Neuron (in vitro differentiated cells): ENCODE measurements around the gene GPALPP1.
A peak's percentile ranks its signal among the peaks of the same experiment; 100 is the strongest.
"Not testable (repeated sequence)": the region's sequence is repeated elsewhere in the genome, so short reads cannot be mapped to it uniquely, and the experiment has no call there.

Source experiments
- H2AFZ ChIP-seq: one replicate; pipeline ENCODE4 v1.6.1; 2013; ENCODE audit warnings: low read depth, mild to moderate bottlenecking, inconsistent platforms, low read length, moderate library complexity
- H3K27me3 ChIP-seq: one replicate; pipeline ENCODE4 v1.6.1; 2013; ENCODE audit warnings: low read length; ENCODE audit not compliant: insufficient read depth
- H3K36me3 ChIP-seq: one replicate; pipeline ENCODE4 v1.6.1; 2013; ENCODE audit warnings: low read length; ENCODE audit not compliant: insufficient read depth
- H3K4me1 ChIP-seq: one replicate; pipeline ENCODE4 v1.6.1; 2013; ENCODE audit warnings: low read length; ENCODE audit not compliant: insufficient read depth
- H3K4me3 ChIP-seq: 2 replicates; pipeline ENCODE4 v1.5.1; 2013; ENCODE audit warnings: mild to moderate bottlenecking, low read length, moderate library complexity
- H3K9me3 ChIP-seq: one replicate; pipeline ENCODE4 v1.6.1; 2013; ENCODE audit warnings: low read length

The GPALPP1 gene

DNA sequence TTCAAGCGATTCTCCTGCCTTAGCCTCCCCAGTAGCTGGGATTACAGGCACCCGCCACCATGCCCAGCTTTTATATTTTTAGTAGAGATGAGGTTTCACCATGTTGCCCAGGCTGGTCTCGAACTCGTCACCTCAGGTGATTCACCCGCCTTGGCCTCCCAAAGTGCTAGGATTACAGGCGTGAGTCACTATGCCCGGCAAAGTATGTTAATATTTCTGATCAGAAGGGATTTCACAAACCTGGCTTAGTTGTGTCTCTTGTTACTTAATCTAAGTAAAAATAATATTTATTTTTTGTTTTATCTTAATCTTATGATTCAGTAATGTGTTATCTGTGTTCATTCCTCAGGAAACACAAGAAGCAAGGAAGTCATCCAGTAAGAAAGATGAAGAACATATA lies 30.6 kb downstream of the GPALPP1 start:
- not testable (repeated sequence) for H3K4me3 ChIP-seq, H3K4me1 ChIP-seq, H3K27me3 ChIP-seq, H2AFZ ChIP-seq, H3K9me3 ChIP-seq
- peaks cover 63% of the 10 kb centered on the region for H3K36me3 ChIP-seq

DNA sequence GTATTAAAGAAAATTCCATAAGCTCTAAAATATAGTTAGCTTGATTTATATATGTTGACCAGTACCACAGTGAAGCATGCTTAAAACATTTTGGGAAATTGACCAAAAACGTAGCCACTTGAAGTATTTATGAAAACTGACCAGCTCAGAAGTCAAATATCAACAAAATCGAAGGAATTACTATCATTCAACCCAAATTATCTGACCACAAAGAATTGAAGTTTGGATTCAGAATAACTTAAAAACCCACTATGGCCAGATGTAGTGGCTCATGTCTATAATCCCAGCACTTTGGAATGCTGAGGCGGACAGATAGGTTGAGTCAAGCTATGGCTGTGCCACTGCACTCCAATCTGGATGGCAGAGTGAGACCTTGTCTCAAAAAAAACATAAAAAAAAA lies 31.9 kb downstream of the GPALPP1 start:
- Histone ChIP-seq H3K27me3 (no peaks in the 10 kb centered on the region), H3K4me3 (no peak overlapping the region), H2AFZ (no peak overlapping the region), H3K36me3 (peaks cover 57% of the 10 kb centered on the region), H3K4me1 (no peaks in the 10 kb centered on the region), H3K9me3 (no peaks in the 10 kb centered on the region)

DNA sequence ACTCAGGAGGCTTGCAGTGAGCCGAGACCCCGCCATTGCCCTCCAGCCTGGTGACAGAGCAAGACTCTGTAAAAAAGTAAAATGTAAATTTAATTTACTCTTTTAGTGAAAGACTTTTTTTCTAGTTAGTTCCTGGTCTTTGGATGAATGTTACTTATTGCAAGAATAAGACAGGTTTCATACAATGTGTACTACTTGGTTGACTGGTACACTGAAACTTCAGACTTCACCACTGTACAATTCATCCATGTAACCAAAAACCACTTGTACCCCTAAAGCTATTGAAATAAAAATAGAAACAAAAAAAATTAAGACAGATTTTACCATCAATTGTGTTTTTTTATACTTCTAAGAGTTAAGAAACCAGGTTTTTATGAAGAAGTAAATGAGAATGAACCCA lies 35.5 kb downstream of the GPALPP1 start:
- H3K36me3 ChIP-seq, result peaks cover 62% of the 10 kb centered on the region
- H3K27me3 ChIP-seq, result no peaks in the 10 kb centered on the region
- no peak overlapping the region for H2AFZ ChIP-seq
- no peak overlapping the region for H3K4me3 ChIP-seq
- H3K9me3 ChIP-seq, result no peaks in the 10 kb centered on the region
- no peaks in the 10 kb centered on the region for H3K4me1 ChIP-seq

GRCh38 chr13:45034342-45034741 lies 45.0 kb downstream of the GPALPP1 start:
- H3K27me3 ChIP-seq, result no peaks in the 10 kb centered on the region
- H2AFZ ChIP-seq, result no peak overlapping the region
- H3K4me1 ChIP-seq, result no peaks in the 10 kb centered on the region
- no peaks in the 10 kb centered on the region for H3K9me3 ChIP-seq
- H3K4me3 ChIP-seq, result no peak overlapping the region
- peaks cover 16% of the 10 kb centered on the region for H3K36me3 ChIP-seq

DNA sequence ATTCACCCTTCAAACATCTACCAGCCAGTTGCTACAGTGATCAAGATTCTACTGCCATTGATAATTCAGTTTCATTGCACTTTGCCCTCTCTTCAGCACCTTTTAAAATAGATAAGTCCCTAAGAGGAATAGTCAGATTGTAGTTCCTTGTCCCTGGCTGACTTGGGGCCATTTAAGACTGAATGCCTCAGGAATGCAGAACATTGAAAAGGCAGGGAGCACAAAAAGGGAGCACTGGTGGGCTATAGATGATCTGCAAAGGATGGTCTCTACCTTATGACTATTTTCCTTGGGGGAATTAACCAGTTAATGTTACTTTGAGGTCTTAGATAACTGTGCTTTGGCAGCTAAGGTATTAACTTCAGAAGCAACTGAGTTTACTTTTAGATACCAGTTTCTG lies 46.9 kb downstream of the GPALPP1 start:
- H3K27me3 ChIP-seq, result no peaks in the 10 kb centered on the region
- peaks cover 14% of the 10 kb centered on the region for H3K36me3 ChIP-seq
- no peaks in the 10 kb centered on the region for H3K4me1 ChIP-seq
- no peak overlapping the region for H3K4me3 ChIP-seq
- H2AFZ ChIP-seq, result no peak overlapping the region
- no peaks in the 10 kb centered on the region for H3K9me3 ChIP-seq

DNA sequence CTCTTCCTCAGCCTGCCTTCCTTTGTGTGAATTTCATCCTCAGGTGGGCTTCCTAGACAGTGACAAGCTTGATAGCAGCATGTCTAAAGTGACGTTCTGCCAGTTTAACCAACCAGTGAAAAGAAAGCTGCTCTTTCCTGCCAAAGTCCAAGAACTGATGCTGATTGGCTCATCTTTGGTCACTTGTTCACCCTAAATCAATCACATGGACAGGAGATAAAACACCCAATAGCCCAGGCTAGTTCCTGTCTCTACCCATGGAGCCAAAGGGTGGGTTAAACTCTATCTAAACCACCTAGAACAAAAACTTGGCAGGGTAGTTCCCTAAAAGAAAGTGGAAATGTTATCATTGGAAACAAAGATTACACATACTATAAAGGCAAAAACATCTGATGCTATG lies 50.8 kb downstream of the GPALPP1 start:
- Histone ChIP-seq H2AFZ (no peak overlapping the region), H3K27me3 (no peaks in the 10 kb centered on the region), H3K4me1 (peaks cover 5% of the 10 kb centered on the region), H3K36me3 (peaks cover 8% of the 10 kb centered on the region), H3K9me3 (no peaks in the 10 kb centered on the region), H3K4me3 (no peak overlapping the region)

- Histone ChIP-seq H3K27me3 (no peaks in the 10 kb centered on the region), H3K9me3 (no peaks in the 10 kb centered on the region), H3K4me3 (no peak overlapping the region), H3K4me1 (peaks cover 5% of the 10 kb centered on the region), H3K36me3 (peaks cover 6% of the 10 kb centered on the region), H2AFZ (no peak overlapping the region)
Observed at GRCh38 chr13:45040622-45041021, 51.3 kb downstream of the GPALPP1 start.

GRCh38 chr13:45042539-45042938 lies 53.2 kb downstream of the GPALPP1 start:
- H3K27me3 ChIP-seq, result no peaks in the 10 kb centered on the region
- peaks cover 9% of the 10 kb centered on the region for H3K4me1 ChIP-seq
- no peaks in the 10 kb centered on the region for H3K9me3 ChIP-seq
- H3K4me3 ChIP-seq, result no peak overlapping the region
- H2AFZ ChIP-seq, result no peak overlapping the region
- H3K36me3 ChIP-seq, result peaks cover 4% of the 10 kb centered on the region

DNA sequence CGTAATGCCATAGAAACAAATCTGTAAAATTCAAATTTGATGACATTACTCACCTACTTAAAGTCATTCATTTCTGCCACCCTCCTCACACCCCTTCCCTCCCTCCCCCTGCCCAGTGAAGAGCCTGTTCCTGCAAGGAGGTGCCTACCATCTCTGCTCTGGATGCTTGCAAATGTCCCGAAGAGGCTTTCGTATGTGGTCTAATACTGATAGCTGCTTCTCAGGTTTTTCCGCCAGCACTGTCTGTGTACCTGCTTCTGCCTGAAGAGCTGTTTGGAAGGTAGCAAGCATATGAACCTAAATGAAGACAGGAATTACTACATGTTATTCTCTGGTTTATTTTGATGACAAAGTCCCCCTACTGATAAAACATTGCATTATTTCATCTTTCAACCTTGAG lies 57.1 kb downstream of the GPALPP1 start:
- H3K27me3 ChIP-seq, result no peaks in the 10 kb centered on the region
- peak overlapping the region; percentile 92 for H2AFZ ChIP-seq
- no peaks in the 10 kb centered on the region for H3K36me3 ChIP-seq
- H3K4me3 ChIP-seq, result peak overlapping the region; percentile 55
- H3K4me1 ChIP-seq, result peaks cover 20% of the 10 kb centered on the region
- H3K9me3 ChIP-seq, result no peaks in the 10 kb centered on the region

DNA sequence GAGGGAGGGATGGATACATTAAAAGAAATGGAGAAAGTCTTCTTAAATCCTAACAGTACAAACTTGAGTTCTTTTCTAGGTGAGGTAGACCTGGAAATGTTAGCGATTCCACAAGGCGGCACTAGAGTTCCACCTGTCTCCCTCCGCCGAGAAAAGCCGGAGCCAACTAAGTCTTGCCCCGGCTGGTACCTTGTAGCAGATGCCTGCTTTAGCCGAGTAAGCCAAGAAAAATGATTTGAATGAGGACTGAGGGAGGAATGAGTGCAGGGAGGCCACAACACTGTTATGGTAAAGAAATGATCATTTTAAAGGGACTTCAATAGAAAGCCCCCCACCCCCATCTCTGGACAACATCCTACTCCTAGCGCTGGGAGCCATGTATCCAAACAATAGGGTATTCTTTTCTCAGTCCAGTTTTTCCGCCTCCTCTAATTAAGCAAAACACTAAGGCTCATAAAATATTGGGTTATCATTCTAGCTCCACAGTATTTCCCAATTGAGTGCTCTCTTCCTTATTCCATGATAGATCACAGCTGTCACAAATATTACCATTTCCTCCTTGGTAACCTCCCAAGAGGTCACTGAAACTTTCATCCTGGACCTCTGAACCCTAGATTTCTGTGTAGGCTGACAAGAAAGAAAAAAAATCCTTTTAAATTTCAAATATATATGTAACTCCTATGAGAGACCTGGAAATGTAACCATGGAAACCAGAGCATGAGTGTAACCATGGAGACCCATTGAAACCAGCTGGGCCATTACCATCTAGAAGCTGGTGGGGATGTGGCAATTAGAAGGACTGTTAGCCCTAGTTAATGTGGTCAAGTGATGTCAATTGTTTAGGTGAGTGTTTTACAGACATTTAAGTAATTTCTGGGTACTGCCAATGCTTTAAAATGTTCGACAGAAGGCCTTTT lies 58.3 kb downstream of the GPALPP1 start:
- Histone ChIP-seq H3K36me3 (no peaks in the 10 kb centered on the region), H3K27me3 (no peaks in the 10 kb centered on the region), H2AFZ (peak overlapping the region; percentile 92), H3K9me3 (no peaks in the 10 kb centered on the region), H3K4me3 (peak overlapping the region; percentile 55), H3K4me1 (peaks cover 18% of the 10 kb centered on the region)

DNA sequence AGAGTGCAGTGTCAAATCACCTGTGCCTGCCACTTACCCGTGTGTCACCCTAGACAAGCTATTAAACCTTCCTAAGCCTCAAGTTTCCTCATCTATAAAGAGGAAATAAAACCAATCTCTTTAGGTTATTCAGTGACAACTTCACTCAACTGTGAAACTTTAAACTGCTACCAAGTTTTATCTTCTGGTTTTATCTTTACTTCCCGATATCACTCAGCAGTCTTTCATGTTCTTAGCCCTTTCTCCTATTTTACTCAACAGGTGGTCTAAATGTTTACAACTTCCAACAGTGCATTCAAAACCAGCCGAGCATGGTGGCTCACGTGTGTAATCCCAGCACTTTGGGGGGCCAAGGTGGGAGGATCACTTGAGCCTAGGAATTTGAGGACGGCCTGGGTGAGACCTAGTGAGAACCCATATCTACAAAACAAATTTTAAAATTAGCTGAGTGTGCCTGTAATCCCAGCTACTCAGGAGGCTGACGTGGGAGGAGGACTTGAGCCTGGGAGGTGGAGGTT lies 59.6 kb downstream of the GPALPP1 start:
- no peaks in the 10 kb centered on the region for H3K9me3 ChIP-seq
- no peaks in the 10 kb centered on the region for H3K36me3 ChIP-seq
- H3K27me3 ChIP-seq, result no peaks in the 10 kb centered on the region
- H3K4me1 ChIP-seq, result peaks cover 15% of the 10 kb centered on the region
- H2AFZ ChIP-seq, result no peak overlapping the region
- no peak overlapping the region for H3K4me3 ChIP-seq

- H3K9me3 ChIP-seq, result no peaks in the 10 kb centered on the region
- no peak overlapping the region for H3K4me3 ChIP-seq
- H3K36me3 ChIP-seq, result no peaks in the 10 kb centered on the region
- no peak overlapping the region for H2AFZ ChIP-seq
- no peaks in the 10 kb centered on the region for H3K27me3 ChIP-seq
- peaks cover 15% of the 10 kb centered on the region for H3K4me1 ChIP-seq
Observed at GRCh38 chr13:45049478-45049877, 60.1 kb downstream of the GPALPP1 start.

GRCh38 chr13:45051315-45051714 lies 62.0 kb downstream of the GPALPP1 start:
- no peaks in the 10 kb centered on the region for H3K9me3 ChIP-seq
- H3K36me3 ChIP-seq, result no peaks in the 10 kb centered on the region
- H3K4me1 ChIP-seq, result peaks cover 15% of the 10 kb centered on the region
- no peak overlapping the region for H3K4me3 ChIP-seq
- H3K27me3 ChIP-seq, result no peaks in the 10 kb centered on the region
- no peak overlapping the region for H2AFZ ChIP-seq
